Hypothalamus (tissue), 51 donors: Measurements from ENCODE around the gene PALMD.

ENCODE experiments used
- DNase-seq, 51 donors: peaks; one replicate each; lab custom pipeline; 2025; lab: John Stamatoyannopoulos, UW

The PALMD gene

GRCh38 chr1:99645699-99646531 lies at the start of gene PALMD:
PALMD (plus strand) TSS chr1:99646113; CDS start chr1:99646318, 205 bp downstream.
- peak in 15 of 51 donors; percentile 1 to 64 (median 12) for DNase-seq

GRCh38 chr1:99598738-99599411 lies 47.0 kb upstream of the PALMD start:
- DNase-seq: no peak

- no peak for DNase-seq
Measured at GRCh38 chr1:99599678-99600175, 46.2 kb upstream of the PALMD start.

- peak in 1 of 51 donors; percentile 1 for DNase-seq
Measured at GRCh38 chr1:99600782-99601181, 45.1 kb upstream of the PALMD start.

GRCh38 chr1:99601208-99601607 lies 44.7 kb upstream of the PALMD start:
- DNase-seq: no peak

- no peak for DNase-seq
Measured at GRCh38 chr1:99601709-99602403, 44.1 kb upstream of the PALMD start.

- DNase-seq: no peak
Measured at GRCh38 chr1:99602404-99602969, 43.4 kb upstream of the PALMD start.

GRCh38 chr1:99603699-99604560 lies 42.0 kb upstream of the PALMD start:
- no peak for DNase-seq

- DNase-seq: no peak
Measured at GRCh38 chr1:99606306-99606705, 39.6 kb upstream of the PALMD start.

GRCh38 chr1:99607590-99607989 lies 38.3 kb upstream of the PALMD start:
- no peak for DNase-seq

- DNase-seq: no peak
Measured at GRCh38 chr1:99608058-99608457, 37.9 kb upstream of the PALMD start.

GRCh38 chr1:99613716-99614115 lies 32.2 kb upstream of the PALMD start:
- DNase-seq: no peak

GRCh38 chr1:99614728-99615127 lies 31.2 kb upstream of the PALMD start:
- DNase-seq: no peak

- DNase-seq: no peak
Measured at GRCh38 chr1:99619583-99619982, 26.3 kb upstream of the PALMD start.

GRCh38 chr1:99621340-99621901 lies 24.5 kb upstream of the PALMD start:
- DNase-seq: no peak

GRCh38 chr1:99622702-99623347 lies 23.1 kb upstream of the PALMD start:
- DNase-seq: no peak

GRCh38 chr1:99623554-99623953 lies 22.4 kb upstream of the PALMD start:
- no peak for DNase-seq

- no peak for DNase-seq
Measured at GRCh38 chr1:99627615-99628014, 18.3 kb upstream of the PALMD start.

- no peak for DNase-seq
Measured at GRCh38 chr1:99629164-99629563, 16.7 kb upstream of the PALMD start.
